ENCODE results near the gene SDHAF1.

Gene SDHAF1

GRCh38 chr19:36001605-36002004 is 6.6 kb downstream of the SDHAF1 start:
- TF ChIP-seq CTCF (IDR thresholded peaks at IDR 0.05; ENCODE audit: low read depth, low read length), result no peak
- Histone ChIP-seq H3K27me3 (no peaks in the 10 kb centered on the region), H3K4me1 (no peaks in the 10 kb centered on the region; the same call in 1 of the 2 replicates), H3K9me3 (no peaks in the 10 kb centered on the region), H3K36me3 (peaks cover 14% of the 10 kb centered on the region), H3K4me3 (ENCODE audit: low read depth, low read length) (no peak overlapping the region)
- no peak for DNase-seq

GRCh38 chr19:36003284-36003683 is 8.3 kb downstream of the SDHAF1 start:
- Histone ChIP-seq H3K9me3 (no peaks in the 10 kb centered on the region), H3K4me1 (no peaks in the 10 kb centered on the region; the same call in 1 of the 2 replicates), H3K36me3 (peaks cover 14% of the 10 kb centered on the region), H3K4me3 (ENCODE audit: low read depth, low read length) (no peak overlapping the region), H3K27me3 (no peaks in the 10 kb centered on the region)
- no peak for TF ChIP-seq CTCF (IDR thresholded peaks at IDR 0.05; ENCODE audit: low read depth, low read length)
- DNase-seq, result no peak

GRCh38 chr19:36006955-36007354 is 12.0 kb downstream of the SDHAF1 start:
- H3K4me1 ChIP-seq, result no peaks in the 10 kb centered on the region; the same call in none of the 2 replicates
- H3K4me3 ChIP-seq (ENCODE audit: low read depth, low read length), result no peak overlapping the region
- no peaks in the 10 kb centered on the region for H3K27me3 ChIP-seq
- DNase-seq, result no peak
- no peaks in the 10 kb centered on the region for H3K36me3 ChIP-seq
- no peaks in the 10 kb centered on the region for H3K9me3 ChIP-seq
- TF ChIP-seq CTCF (IDR thresholded peaks at IDR 0.05; ENCODE audit: low read depth, low read length), result no peak

GRCh38 chr19:36008336-36008978 is 13.5 kb downstream of the SDHAF1 start, which contains the start of gene SYNE4:
TSS of gene SYNE4 (minus strand) at chr19:36008813. CDS start at chr19:36008681, 132 bp downstream.
- Histone ChIP-seq H3K36me3 (no peaks in the 10 kb centered on the region), H3K9me3 (no peaks in the 10 kb centered on the region), H3K27me3 (no peaks in the 10 kb centered on the region), H3K4me3 (ENCODE audit: low read depth, low read length) (peak within 1 kb of the TSS; percentile 46), H3K4me1 (no peaks in the 10 kb centered on the region; the same call in none of the 2 replicates)
- TF ChIP-seq CTCF (IDR thresholded peaks at IDR 0.05; ENCODE audit: low read depth, low read length), result no peak
- no peak for DNase-seq

GRCh38 chr19:36009220-36009619 is 14.2 kb downstream of the SDHAF1 start:
- peak; percentile 81 for DNase-seq
- no peak for TF ChIP-seq CTCF (IDR thresholded peaks at IDR 0.05; ENCODE audit: low read depth, low read length)
- H3K4me1 ChIP-seq, result no peaks in the 10 kb centered on the region; the same call in none of the 2 replicates
- no peaks in the 10 kb centered on the region for H3K36me3 ChIP-seq
- H3K4me3 ChIP-seq (ENCODE audit: low read depth, low read length), result peak overlapping the region; percentile 46
- no peaks in the 10 kb centered on the region for H3K27me3 ChIP-seq
- no peaks in the 10 kb centered on the region for H3K9me3 ChIP-seq

- Histone ChIP-seq H3K9me3 (no peaks in the 10 kb centered on the region), H3K4me3 (ENCODE audit: low read depth, low read length) (peak overlapping the region; percentile 46), H3K36me3 (no peaks in the 10 kb centered on the region), H3K4me1 (no peaks in the 10 kb centered on the region; the same call in none of the 2 replicates), H3K27me3 (no peaks in the 10 kb centered on the region)
- TF ChIP-seq CTCF (IDR thresholded peaks at IDR 0.05; ENCODE audit: low read depth, low read length), result no peak
- no peak for DNase-seq
Observed at GRCh38 chr19:36009633-36010379, 14.8 kb downstream of the SDHAF1 start.
